GM12878 (cell line): ENCODE results near the gene OR13A1. TPM values are rescaled to one million over a fixed set of nuclear protein-coding genes. Genes with fewer than 3 reads are reported as not detected.
"Not testable (repeated sequence)": the region's sequence is repeated elsewhere in the genome, so short reads cannot be mapped to it uniquely, and the experiment has no call there.

Experiments
- ATAC-seq: fragments of 200-7000 bp; cut with Tn5 transposase; 3 replicates; pipeline ENCODE4 v1.9.1; 2020; ENCODE audit warnings: mild to moderate bottlenecking, moderate library complexity
- BruUV-seq: library from RNA; stranded (reverse); fragments of 400-500 nt; replicated peaks from 2 replicates; lab custom pipeline; 2021; lab: Mats Ljungman, UMichigan
- CTCF ChIA-PET: fragments of 300-600 bp; sonication (Branson Sonifier 250); formaldehyde crosslinking; extraction: SDS; loops from one replicate; lab custom pipeline; 2021; ENCODE audit warnings: inconsistent platforms; lab: Yijun Ruan, JAX
- POLR2A ChIA-PET: fragments of 350-600 bp; formaldehyde crosslinking; extraction: SDS; loops from one replicate; lab custom pipeline; 2021; ENCODE audit warnings: inconsistent platforms; lab: Charles Lee
- RAD21 ChIA-PET: fragments of 300-600 bp; sonication (Branson Sonifier 250); formaldehyde crosslinking; loops from one replicate; lab custom pipeline; 2023; ENCODE audit warnings: antibody characterized with exemption; ENCODE audit not compliant: unreplicated experiment; lab: Charles Lee
- SMC1A ChIA-PET: fragments of 300-600 bp; sonication (Branson Sonifier 250); formaldehyde crosslinking; loops from one replicate; lab custom pipeline; 2023; ENCODE audit not compliant: unreplicated experiment, uncharacterized antibody; lab: Charles Lee
- DNase-seq: peaks from one replicate; pipeline ENCODE4 v3.0.0-alpha.2; 2011; ENCODE audit warnings: low read depth, low spot score
- FAIRE-seq: peaks from 3 replicates; lab custom pipeline; 2011; peaks lifted over from hg19 to GRCh38; lab: Jason Lieb, UNC
- H2AFZ ChIP-seq: 2 replicates; pipeline ENCODE4 v1.6.0; 2011; ENCODE audit warnings: low read depth, low read length, control low read depth; ENCODE audit not compliant: control insufficient read depth
- H3K27ac ChIP-seq: 2 replicates; pipeline ENCODE4 v1.5.1; 2011; ENCODE audit warnings: control low read depth; ENCODE audit not compliant: control insufficient read depth, insufficient read depth
- H3K27me3 ChIP-seq, 2 experiments: replicated peaks in 1 of 2; 2 replicates each; pipeline versions ENCODE4 v1.6.0 to v1.6.1; 2011; ENCODE audit warnings: low read length in 1 of 2; ENCODE audit not compliant: control insufficient read depth in 2 of 2, insufficient read depth in 2 of 2
- H3K36me3 ChIP-seq, 2 experiments: 2 replicates each; pipeline ENCODE4 v1.5.1; 2011; ENCODE audit warnings: low read length in 1 of 2; ENCODE audit not compliant: control insufficient read depth in 2 of 2, insufficient read depth in 2 of 2
- H3K4me1 ChIP-seq: 2 replicates; pipeline ENCODE4 v1.6.1; 2011; ENCODE audit warnings: mild to moderate bottlenecking, low read length, moderate library complexity, mixed read lengths; ENCODE audit not compliant: control insufficient read depth, insufficient read depth
- H3K4me2 ChIP-seq: 2 replicates; pipeline ENCODE4 v1.6.0; 2011; ENCODE audit warnings: control low read depth; ENCODE audit not compliant: control insufficient read depth, insufficient read depth
- H3K4me3 ChIP-seq: fragments of 200-600 bp; sonication (generic); 2 replicates; pipeline ENCODE4 v1.5.1; 2016
- H3K79me2 ChIP-seq: 2 replicates; pipeline ENCODE4 v1.6.0; 2011; ENCODE audit warnings: low read length; ENCODE audit not compliant: control insufficient read depth, insufficient read depth
- H3K9ac ChIP-seq: 2 replicates; pipeline ENCODE4 v1.8.0; 2011; ENCODE audit warnings: low read length, control low read depth, mixed read lengths; ENCODE audit not compliant: control insufficient read depth, insufficient read depth
- H3K9me3 ChIP-seq: replicated peaks from 3 replicates; pipeline ENCODE4 v1.5.1; 2011; ENCODE audit warnings: mild to moderate bottlenecking, low read length; ENCODE audit not compliant: control insufficient read depth, insufficient read depth
- H4K20me1 ChIP-seq: 2 replicates; pipeline ENCODE4 v1.6.0; 2011; ENCODE audit not compliant: control insufficient read depth, insufficient read depth
- HDAC6 ChIP-seq: fragments of 200-600 bp; sonication (generic); IDR thresholded peaks from one replicate; pipeline ENCODE4 v1.8.0; 2017; ENCODE audit warnings: antibody characterized with exemption; ENCODE audit not compliant: unreplicated experiment
- SUPT20H ChIP-seq: IDR thresholded peaks from 2 replicates; pipeline ENCODE4 v1.6.1; 2011; ENCODE audit warnings: low read depth, mild to moderate bottlenecking, low read length, moderate library complexity, borderline replicate concordance; ENCODE audit not compliant: control insufficient read depth
- ZZZ3 ChIP-seq: IDR thresholded peaks from 2 replicates; pipeline ENCODE4 v1.6.1; 2011; ENCODE audit warnings: low read depth; ENCODE audit not compliant: control insufficient read depth, insufficient read length
- WGBS: methylation state at CpG from one replicate; pipeline ENCODE4 v1.1.6; 2016; ENCODE audit warnings: low lambda C conversion rate; ENCODE audit not compliant: insufficient replicate concordance, insufficient coverage; ENCODE audit errors: missing lambda C conversion rate; 5-methylcytosine and 5-hydroxymethylcytosine counted together
- in situ Hi-C: fragments of 300-500 bp; cut with MboI; formaldehyde crosslinking; loops from 9 replicates; pipeline ENCODE4 v1.14.3; 2018; ENCODE audit warnings: mixed read lengths
- intact Hi-C: fragments of 100-400 bp; cut with micrococcal nuclease; formaldehyde crosslinking; loops from one replicate; pipeline ENCODE4 v1.14.2; 2022; ENCODE audit not compliant: unreplicated experiment
- polyA plus RNA-seq, 11 experiments: library from polyadenylated mRNA; depleted of rRNA in 4 of 11; unstranded in 6 of 11; stranded (reverse) in 5 of 11; fragments of >200 nt; fragmentation: Nextera tagmentation in 4 of 11; fragmentation: Illumina TruSeq in 1 of 11; extraction: Ambion mirVana in 4 of 11; extraction: Trizol in 1 of 11; gene quantifications; 1 replicate in 1 of 11; 2 replicates in 10 of 11; pipeline versions ENCODE4 v1.2.1 to v1.2.3, GENCODE V29; 2011 to 2016; ENCODE audit warnings: inconsistent platforms in 2 of 11, missing spikeins in 2 of 11, low read depth in 1 of 11
- total RNA-seq, 4 experiments: library from RNA; depleted of rRNA in 3 of 4; stranded (reverse); fragments of >200 nt in 3 of 4; fragmentation: Illumina TruSeq in 1 of 4; extraction: Trizol in 1 of 4; gene quantifications; 2 replicates each; pipeline versions ENCODE4 v1.2.1 to v1.2.3, GENCODE V29; 2013 to 2021
- TF ChIP-seq, protein P1 (sequence below): fragments of 450-650 bp; IDR thresholded peaks from 2 replicates; pipeline ENCODE4 v1.6.1; 2017; ENCODE audit warnings: mild to moderate bottlenecking, moderate library complexity

OR13A1 gene
- total and polyA plus RNA-seq, 10 of the 15 experiments (the other 5 are each of a cell fraction or from before 2014, with no cell fraction given) = 0.14 to 0.56 (median 0.27) TPM; not detected in 1

DNA sequence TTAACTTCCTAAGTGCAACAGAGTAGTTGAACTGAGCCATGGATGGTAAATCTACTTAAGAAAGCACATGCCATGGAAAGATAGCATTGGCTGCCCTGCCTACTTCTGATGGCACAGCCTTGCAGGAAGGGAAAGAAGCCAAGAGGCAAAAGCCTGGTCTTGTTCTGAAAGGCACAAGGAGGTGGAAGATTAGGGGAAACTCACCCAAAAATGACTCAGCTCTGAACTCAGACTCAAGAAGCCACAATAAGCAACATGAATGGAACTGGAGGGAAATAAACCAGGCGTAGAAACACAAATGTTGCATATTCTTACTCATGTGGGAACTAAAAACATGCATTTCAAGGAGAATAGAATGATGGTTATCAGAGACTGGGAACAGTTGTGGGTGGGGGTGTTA is 37.8 kb upstream of the OR13A1 start (continued):
- no peak for TF ChIP-seq ZZZ3
- no peak for TF ChIP-seq SUPT20H
- no peak for TF ChIP-seq HDAC6
- TF ChIP-seq, protein P1, sequence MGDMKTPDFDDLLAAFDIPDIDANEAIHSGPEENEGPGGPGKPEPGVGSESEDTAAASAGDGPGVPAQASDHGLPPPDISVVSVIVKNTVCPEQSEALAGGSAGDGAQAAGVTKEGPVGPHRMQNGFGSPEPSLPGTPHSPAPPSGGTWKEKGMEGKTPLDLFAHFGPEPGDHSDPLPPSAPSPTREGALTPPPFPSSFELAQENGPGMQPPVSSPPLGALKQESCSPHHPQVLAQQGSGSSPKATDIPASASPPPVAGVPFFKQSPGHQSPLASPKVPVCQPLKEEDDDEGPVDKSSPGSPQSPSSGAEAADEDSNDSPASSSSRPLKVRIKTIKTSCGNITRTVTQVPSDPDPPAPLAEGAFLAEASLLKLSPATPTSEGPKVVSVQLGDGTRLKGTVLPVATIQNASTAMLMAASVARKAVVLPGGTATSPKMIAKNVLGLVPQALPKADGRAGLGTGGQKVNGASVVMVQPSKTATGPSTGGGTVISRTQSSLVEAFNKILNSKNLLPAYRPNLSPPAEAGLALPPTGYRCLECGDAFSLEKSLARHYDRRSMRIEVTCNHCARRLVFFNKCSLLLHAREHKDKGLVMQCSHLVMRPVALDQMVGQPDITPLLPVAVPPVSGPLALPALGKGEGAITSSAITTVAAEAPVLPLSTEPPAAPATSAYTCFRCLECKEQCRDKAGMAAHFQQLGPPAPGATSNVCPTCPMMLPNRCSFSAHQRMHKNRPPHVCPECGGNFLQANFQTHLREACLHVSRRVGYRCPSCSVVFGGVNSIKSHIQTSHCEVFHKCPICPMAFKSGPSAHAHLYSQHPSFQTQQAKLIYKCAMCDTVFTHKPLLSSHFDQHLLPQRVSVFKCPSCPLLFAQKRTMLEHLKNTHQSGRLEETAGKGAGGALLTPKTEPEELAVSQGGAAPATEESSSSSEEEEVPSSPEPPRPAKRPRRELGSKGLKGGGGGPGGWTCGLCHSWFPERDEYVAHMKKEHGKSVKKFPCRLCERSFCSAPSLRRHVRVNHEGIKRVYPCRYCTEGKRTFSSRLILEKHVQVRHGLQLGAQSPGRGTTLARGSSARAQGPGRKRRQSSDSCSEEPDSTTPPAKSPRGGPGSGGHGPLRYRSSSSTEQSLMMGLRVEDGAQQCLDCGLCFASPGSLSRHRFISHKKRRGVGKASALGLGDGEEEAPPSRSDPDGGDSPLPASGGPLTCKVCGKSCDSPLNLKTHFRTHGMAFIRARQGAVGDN = no peak
- TF ChIP-seq, all 136 proteins: peak for 5

DNA sequence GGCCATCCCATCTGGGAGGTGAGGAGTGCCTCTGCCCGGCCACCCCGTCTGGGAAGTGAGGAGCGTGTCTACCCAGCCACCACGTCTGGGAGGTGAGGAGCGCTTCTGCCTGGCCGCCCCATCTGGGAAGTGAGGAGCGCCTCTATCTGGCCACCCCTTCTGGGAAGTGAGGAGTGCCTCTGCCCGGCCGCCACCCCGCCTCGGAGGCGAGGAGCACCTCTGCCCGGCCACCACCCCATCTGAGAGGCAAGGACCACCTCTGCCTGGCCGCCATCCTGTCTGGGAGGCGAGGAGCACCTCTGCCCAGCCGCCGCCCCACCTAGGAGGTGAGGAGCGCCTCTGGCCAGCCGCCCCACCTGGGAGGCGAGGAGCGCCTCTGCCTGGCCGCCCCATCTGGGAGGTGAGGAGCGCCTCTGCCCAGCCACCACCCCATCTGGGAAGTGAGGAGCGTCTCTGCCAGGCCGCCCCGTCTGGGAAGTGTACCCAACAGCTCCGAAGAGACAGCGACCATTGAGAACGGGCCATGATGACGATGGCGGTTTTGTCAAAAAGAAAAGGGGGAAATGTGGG is 32.9 kb upstream of the OR13A1 start:
- H2AFZ ChIP-seq, in situ Hi-C loops, FAIRE-seq, H3K4me3 ChIP-seq, BruUV-seq, H3K36me3 ChIP-seq, H3K79me2 ChIP-seq, H3K9me3 ChIP-seq, H3K27me3 ChIP-seq, H3K27ac ChIP-seq, ATAC-seq, SMC1A ChIA-PET, H3K4me2 ChIP-seq, H4K20me1 ChIP-seq, CTCF ChIA-PET, POLR2A ChIA-PET, intact Hi-C loops, H3K9ac ChIP-seq, RAD21 ChIA-PET, DNase-seq: not testable (repeated sequence)
- peaks cover 18% of the 10 kb centered on the region for H3K4me1 ChIP-seq
- 85% methylated on average over 23 of the region's 31 CpGs for WGBS

DNA sequence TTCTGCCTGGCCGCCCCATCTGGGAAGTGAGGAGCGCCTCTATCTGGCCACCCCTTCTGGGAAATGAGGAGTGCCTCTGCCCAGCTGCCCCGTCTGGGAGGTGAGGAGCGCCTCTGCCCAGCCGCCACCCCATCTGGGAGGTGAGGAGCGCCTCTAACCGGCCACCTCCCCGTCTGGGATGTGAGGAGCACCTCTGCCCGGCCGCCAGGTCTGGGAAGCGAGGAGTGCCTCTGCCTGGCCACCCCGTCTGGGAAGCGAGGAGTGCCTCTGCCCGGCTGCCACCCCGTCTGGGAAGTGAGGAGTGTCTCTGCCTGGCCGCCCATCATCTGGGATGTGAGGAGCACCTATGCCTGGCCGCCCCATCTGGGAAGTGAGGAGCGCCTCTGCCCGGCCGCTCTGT is 32.1 kb upstream of the OR13A1 start:
- POLR2A ChIA-PET = not testable (repeated sequence)

More for the DNA sequence above, 32.1 kb upstream of the OR13A1 start:
- RAD21 ChIA-PET, FAIRE-seq, ATAC-seq, H4K20me1 ChIP-seq, H3K9ac ChIP-seq, BruUV-seq, H2AFZ ChIP-seq, DNase-seq, intact Hi-C loops, SMC1A ChIA-PET, H3K9me3 ChIP-seq, H3K36me3 ChIP-seq, H3K79me2 ChIP-seq, H3K27ac ChIP-seq, H3K4me3 ChIP-seq, in situ Hi-C loops, H3K27me3 ChIP-seq, H3K4me2 ChIP-seq, CTCF ChIA-PET: not testable (repeated sequence)
- WGBS = 81% methylated on average over 15 of the region's 20 CpGs
- H3K4me1 ChIP-seq = peaks cover 11% of the 10 kb centered on the region
